GM12865 (cell line): ENCODE data around the gene TIFAB.

Experiments used
- DNase-seq: peaks from one replicate; pipeline ENCODE4 v3.0.0; 2010; ENCODE audit warnings: low read depth
- H3K4me3 ChIP-seq: 2 replicates; pipeline ENCODE4 v1.5.1; 2011; ENCODE audit warnings: mild to moderate bottlenecking, low read depth, low read length, control low read depth
- TF ChIP-seq, protein P1 (sequence below): IDR thresholded peaks from 2 replicates; pipeline ENCODE4 v1.5.1; 2011; ENCODE audit warnings: low read length, control low read depth, low read depth, inconsistent platforms; ENCODE audit not compliant: insufficient read depth; ENCODE audit errors: missing control alignments

Gene TIFAB

DNA sequence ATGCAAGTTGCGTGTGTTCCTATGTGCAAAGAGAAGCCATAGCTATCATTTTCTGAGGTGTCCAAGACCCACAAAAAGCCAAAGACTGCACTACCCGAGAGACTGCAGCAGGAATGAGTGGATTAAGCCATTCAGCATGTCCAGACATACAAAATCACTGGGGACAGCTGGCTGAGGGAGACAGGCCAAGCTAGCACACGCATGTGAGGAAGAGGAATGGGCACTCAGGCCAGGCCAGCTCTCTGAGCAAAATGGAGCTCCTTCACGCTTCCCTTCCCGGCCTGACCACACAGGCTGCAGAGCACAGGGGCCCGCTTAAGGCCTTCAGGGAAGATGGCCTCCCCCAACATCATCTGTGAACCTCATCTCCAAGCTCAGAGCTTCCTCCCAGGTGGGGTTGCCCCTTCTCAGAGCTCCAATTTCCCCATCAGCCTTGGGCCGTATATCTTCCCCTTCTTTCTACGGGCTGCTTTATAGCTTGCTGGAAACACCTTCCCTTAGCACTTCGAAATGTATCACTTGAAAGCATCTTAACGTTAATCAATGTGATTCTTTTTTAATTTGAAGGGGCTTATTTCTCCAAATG is 13.4 kb downstream of the TIFAB start:
- TF ChIP-seq, protein P1, sequence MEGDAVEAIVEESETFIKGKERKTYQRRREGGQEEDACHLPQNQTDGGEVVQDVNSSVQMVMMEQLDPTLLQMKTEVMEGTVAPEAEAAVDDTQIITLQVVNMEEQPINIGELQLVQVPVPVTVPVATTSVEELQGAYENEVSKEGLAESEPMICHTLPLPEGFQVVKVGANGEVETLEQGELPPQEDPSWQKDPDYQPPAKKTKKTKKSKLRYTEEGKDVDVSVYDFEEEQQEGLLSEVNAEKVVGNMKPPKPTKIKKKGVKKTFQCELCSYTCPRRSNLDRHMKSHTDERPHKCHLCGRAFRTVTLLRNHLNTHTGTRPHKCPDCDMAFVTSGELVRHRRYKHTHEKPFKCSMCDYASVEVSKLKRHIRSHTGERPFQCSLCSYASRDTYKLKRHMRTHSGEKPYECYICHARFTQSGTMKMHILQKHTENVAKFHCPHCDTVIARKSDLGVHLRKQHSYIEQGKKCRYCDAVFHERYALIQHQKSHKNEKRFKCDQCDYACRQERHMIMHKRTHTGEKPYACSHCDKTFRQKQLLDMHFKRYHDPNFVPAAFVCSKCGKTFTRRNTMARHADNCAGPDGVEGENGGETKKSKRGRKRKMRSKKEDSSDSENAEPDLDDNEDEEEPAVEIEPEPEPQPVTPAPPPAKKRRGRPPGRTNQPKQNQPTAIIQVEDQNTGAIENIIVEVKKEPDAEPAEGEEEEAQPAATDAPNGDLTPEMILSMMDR: no peak
- no peak for DNase-seq
- no peak overlapping the region for H3K4me3 ChIP-seq

DNA sequence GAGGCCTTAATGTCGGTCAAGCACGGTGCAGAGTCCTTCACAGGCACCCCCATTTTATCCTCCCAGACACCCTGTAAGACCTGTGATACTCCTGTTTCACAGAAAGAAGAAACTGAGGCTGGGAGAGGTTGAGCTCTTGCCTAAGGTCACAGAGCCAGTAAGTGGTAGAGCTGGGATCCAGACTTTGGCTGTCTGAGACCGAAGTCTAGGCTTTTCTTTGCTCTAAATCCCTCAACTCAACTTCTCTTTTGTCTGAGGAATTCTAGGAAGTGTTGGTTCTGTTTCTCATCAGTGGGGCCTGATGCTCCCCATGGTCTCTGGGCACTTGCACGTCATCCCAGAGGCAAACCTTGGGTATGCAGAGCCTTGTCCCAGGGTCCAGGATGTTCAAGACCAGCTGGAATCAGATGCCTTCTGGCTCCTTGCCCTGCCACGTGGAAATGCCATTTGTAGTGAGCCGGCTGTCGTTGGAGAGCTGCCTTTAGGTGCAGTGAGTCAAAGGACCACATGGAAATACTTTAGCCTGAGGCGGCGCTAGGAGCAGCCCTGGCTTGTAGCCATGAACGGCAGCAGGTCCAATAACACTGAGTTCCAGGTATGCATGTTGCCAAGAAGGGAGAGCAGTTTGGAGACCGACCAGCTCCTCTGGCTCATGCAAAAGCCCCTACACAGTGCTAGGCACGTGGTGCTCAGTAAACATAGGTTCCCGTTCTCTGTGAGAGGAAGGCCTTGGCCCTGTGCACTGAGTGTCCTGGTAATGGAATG is 14.2 kb downstream of the TIFAB start:
- no peak for DNase-seq
- TF ChIP-seq, protein P1: no peak
- H3K4me3 ChIP-seq: no peak overlapping the region

DNA sequence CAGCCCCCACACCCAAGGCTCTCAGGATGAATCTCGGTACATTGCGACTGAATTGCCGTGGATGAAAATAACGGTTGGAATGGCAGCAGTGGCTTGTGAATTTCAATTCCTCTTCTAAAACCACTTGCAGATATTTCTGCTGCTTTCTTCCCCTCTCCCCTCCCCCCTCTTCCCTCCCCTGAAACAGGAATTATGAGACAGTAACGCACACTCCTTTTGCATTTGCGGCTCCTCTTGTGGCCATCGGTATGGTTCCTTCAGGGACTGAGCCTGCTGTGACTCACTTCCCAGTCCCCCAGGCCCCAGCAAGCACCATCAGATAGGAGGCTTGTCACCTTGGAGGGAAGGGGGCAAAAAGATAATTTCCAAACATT is 14.7 kb downstream of the TIFAB start:
- TF ChIP-seq, protein P1: no peak
- DNase-seq: peak; percentile 8
- H3K4me3 ChIP-seq: no peak overlapping the region

DNA sequence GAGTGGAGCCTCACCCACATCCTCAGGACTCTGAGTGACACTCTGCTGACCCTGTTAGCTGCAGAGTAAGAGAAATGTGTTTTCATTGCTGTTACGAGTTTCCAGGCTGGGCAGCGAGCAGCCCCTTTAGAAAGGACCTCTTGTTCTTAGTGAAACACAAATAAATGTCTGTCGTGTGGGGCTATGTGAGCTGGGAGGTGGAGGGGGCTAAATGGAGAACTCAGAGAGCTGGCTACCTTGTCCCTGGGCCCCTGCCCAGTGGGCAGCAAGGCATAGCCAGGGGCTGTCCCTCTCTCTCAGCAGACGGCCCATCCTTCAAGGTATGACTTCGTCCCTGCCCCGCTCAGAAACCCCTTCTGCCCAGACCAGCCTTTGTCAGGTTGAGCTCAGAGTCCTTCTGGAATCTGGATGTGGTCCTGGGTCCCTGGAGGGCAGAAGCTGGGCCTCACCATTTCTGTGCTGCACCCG is 15.2 kb downstream of the TIFAB start:
- no peak for DNase-seq
- TF ChIP-seq, protein P1: no peak
- no peak overlapping the region for H3K4me3 ChIP-seq

DNA sequence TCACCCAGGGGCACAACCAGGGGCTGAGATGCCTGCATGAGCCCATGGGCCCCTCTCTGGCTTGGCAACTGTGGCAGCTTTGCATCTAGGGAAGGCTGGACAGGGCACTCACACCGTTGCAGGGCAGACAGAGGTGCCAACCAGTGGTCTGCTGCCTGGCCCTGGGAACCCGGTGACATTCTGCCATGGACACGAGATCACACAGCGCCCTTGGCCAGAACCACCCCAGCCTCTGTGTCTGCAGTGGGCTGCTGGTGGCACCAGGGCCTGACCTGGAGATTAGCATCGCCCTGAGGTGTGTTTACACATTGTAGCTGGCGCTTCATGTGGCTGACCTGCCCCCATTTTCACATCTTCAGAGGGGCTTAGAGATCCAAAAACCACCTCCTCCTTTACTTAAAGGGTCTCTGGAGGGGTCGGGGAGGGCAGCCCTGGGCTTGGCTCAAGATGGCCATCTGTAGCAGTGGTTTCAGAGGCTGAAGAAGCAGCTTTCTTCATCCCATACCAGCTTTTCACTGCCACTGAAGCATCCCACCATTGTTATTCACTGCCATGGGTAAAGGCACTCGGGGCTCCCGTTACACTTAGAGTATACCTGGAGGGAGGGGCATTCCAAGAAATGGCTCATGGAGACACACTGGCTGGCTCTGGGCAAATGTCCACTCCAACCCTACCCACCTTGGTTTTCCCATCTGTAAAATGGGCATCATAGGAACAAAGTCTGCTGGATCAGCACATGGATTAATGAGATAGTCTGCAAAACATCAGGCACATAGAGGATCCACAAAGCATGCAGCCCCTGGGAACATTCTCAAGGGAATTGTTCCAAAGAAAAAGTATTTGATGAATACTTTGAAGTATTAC is 16.5 kb downstream of the TIFAB start:
- no peak overlapping the region for H3K4me3 ChIP-seq
- TF ChIP-seq, protein P1: no peak
- DNase-seq: no peak

DNA sequence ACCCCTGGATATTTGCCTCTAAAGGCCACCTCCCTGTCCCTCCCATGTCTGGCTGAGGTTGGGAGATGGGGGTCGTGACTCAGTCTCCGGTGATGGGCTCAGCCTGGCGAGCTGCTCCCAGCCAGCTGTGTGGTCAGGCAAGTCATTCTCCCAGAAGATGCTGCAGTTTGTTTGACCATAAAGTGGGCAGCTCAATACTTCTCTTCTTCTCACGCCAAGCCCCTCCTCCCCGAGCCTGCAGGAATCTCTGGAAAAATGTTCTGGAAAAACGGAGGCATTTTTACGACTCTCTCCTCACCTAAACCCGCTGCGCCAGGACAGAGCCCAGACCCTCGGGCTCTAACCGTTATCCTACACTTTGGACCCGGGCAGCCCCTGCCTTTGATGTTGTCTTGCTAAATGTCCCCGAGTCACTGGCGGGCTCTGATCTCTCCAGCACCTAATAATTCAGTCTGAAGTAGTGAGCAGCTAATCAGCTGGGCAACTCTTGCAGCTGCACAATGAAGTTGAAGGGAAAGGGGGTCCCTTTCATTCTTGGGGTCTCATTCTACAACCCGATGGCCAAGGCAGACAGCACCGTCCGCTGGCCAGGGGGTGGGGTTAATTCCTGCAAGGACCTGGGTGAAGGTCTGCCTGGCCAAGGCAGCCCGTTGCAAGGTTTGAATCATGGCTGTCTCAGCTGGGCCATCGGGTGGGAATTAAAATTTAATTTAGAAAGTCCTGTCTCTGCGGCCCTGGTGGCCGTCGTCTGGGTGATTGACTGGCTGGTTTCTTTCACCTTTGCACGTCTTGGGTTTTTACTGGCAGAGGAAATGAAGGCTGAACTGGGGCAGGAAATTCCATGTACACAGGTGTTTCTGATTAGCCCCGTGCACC is 17.3 kb downstream of the TIFAB start:
- no peak for DNase-seq
- TF ChIP-seq, protein P1: no peak
- no peak overlapping the region for H3K4me3 ChIP-seq
